CD4-positive, alpha-beta T cell (primary cell): ENCODE measurements around the gene BPIFB2. TPM values are rescaled to one million over a fixed set of nuclear protein-coding genes. Genes with fewer than 3 reads are reported as not detected.
"Not testable (repeated sequence)": the region's sequence is repeated elsewhere in the genome, so short reads cannot be mapped to it uniquely, and the experiment has no call there.

ENCODE experiments used
- ATAC-seq: fragments of 200-7000 bp; cut with Tn5 transposase; one replicate; pipeline ENCODE4 v1.10.0; 2022; ENCODE audit warnings: mild to moderate bottlenecking; ENCODE audit not compliant: poor library complexity
- CTCF ChIA-PET: fragments of 350-600 bp; sonication (Branson Sonifier 250); formaldehyde crosslinking; loops from one replicate; lab custom pipeline; 2021; ENCODE audit warnings: antibody characterized with exemption, inconsistent platforms; lab: Charles Lee
- POLR2A ChIA-PET: fragments of 350-600 bp; sonication (Branson Sonifier 250); formaldehyde crosslinking; loops from one replicate; lab custom pipeline; 2021; ENCODE audit warnings: antibody characterized with exemption, inconsistent platforms; lab: Charles Lee
- DNase-seq, 14 experiments: peaks; one replicate each; pipeline ENCODE4 v3.0.0-alpha.2; 2013 to 2020; ENCODE audit warnings: mixed read lengths in 2 of 14
- H3K27ac ChIP-seq, 2 donors: one replicate each; pipeline versions ENCODE4 v1.5.1 to v1.7.0; 2013; ENCODE audit warnings: low read length in 2 of 2, low read depth in 1 of 2, mild to moderate bottlenecking in 1 of 2
- H3K27me3 ChIP-seq, 2 experiments: 1 replicate in 1 of 2; 2 replicates in 1 of 2; pipeline versions ENCODE4 v1.6.1 to v1.7.0; 2013; ENCODE audit warnings: low read length in 2 of 2, control low read depth in 1 of 2, mild to moderate bottlenecking in 1 of 2, moderate library complexity in 1 of 2; ENCODE audit not compliant: insufficient read depth in 2 of 2, control insufficient read depth in 1 of 2
- H3K36me3 ChIP-seq: one replicate; pipeline ENCODE4 v1.6.1; 2013; ENCODE audit warnings: low read length, control low read depth; ENCODE audit not compliant: insufficient read depth
- H3K4me1 ChIP-seq: one replicate; pipeline ENCODE4 v1.6.1; 2013; ENCODE audit warnings: low read length, control low read depth; ENCODE audit not compliant: insufficient read depth
- H3K4me3 ChIP-seq: one replicate; pipeline ENCODE4 v1.5.1; 2013; ENCODE audit warnings: mild to moderate bottlenecking, low read length, moderate library complexity
- H3K9me3 ChIP-seq, 2 experiments: 1 replicate in 1 of 2; 2 replicates in 1 of 2; pipeline versions ENCODE4 v1.6.1 to v1.7.0; 2013; ENCODE audit warnings: low read length in 2 of 2, mild to moderate bottlenecking in 2 of 2, control low read depth in 1 of 2, moderate library complexity in 1 of 2; ENCODE audit not compliant: control insufficient read depth in 1 of 2, insufficient read depth in 1 of 2
- H3K27ac Mint-ChIP-seq: one replicate; pipeline ENCODE4 v1.8.0; 2020; ENCODE audit warnings: mixed read lengths
- H3K27me3 Mint-ChIP-seq: one replicate; pipeline ENCODE4 v1.8.0; 2021; ENCODE audit warnings: mixed read lengths
- H3K36me3 Mint-ChIP-seq: one replicate; pipeline ENCODE4 v1.8.0; 2021; ENCODE audit warnings: low read depth, mixed read lengths
- H3K4me1 Mint-ChIP-seq: one replicate; pipeline ENCODE4 v1.8.0; 2021; ENCODE audit warnings: low read depth, mixed read lengths
- H3K4me3 Mint-ChIP-seq: one replicate; pipeline ENCODE4 v1.8.0; 2020; ENCODE audit warnings: mild to moderate bottlenecking, mixed read lengths
- H3K9me3 Mint-ChIP-seq: one replicate; pipeline ENCODE4 v1.8.0; 2020; ENCODE audit warnings: mixed read lengths
- CTCF ChIP-seq: fragments of 200-600 bp; IDR thresholded peaks from one replicate; pipeline ENCODE4 v1.8.0; 2022; ENCODE audit warnings: antibody characterized with exemption, mild to moderate bottlenecking
- intact Hi-C, 2 experiments: fragments of 100-400 bp; cut with DNase I in 1 of 2; cut with micrococcal nuclease in 1 of 2; formaldehyde crosslinking; loops; one replicate each; pipeline versions ENCODE4 v1.15.1 to v1.9.0; 2023 to 2025; cut with DNase I, micrococcal nuclease
- total RNA-seq, 174 experiments: library from RNA in 2 of 174; stranded (reverse) in 2 of 174; gene quantifications; one replicate each; pipeline ENCODE4 v1.2.3 and lab custom pipeline; 2021 to 2026

Gene BPIFB2
- total RNA-seq, 2 experiments from 2014 or later: not detected

- intact Hi-C loops: loop anchor here in 1 of 2 experiments (2.0 kb wide), 2 partner anchors 20 to 28 kb away; no protein-coding TSS in a partner anchor
- Histone ChIP-seq H3K4me1 (peaks cover 99% of the 10 kb centered on the region), H3K4me3 (peak overlapping the region; percentile 19), H3K27ac (peak overlapping the region; percentile 87 to 98), H3K27me3 (no peaks in the 10 kb centered on the region), H3K9me3 (peaks cover 16 to 19% of the 10 kb centered on the region in 2 experiments), H3K36me3 (no peaks in the 10 kb centered on the region)
- no peak overlapping the region for H3K27ac Mint-ChIP-seq
- peaks cover 43% of the 10 kb centered on the region for H3K4me1 Mint-ChIP-seq
- ChIA-PET CTCF (interaction anchor here (0.7 to 2.2 kb wide), 5 partner anchors 27 to 183 kb away, joined by 3 to 6 read pairs (median 3); no protein-coding TSS in a partner anchor), POLR2A (interaction anchor here (0.6 to 3.9 kb wide), 15 partner anchors 11 to 1705 kb away, joined by 3 to 31 read pairs (median 4); partner anchors contain the start of genes CBFA2T2, MAPRE1, PIGU and SUN5)
- peaks cover 5% of the 10 kb centered on the region for H3K36me3 Mint-ChIP-seq
- DNase-seq (peak; percentile 58 to 97 (median 76)), ATAC-seq (peak; percentile 66)
- H3K4me3 Mint-ChIP-seq: peak overlapping the region; percentile 61
- H3K9me3 Mint-ChIP-seq: peaks cover 3% of the 10 kb centered on the region
- no peaks in the 10 kb centered on the region for H3K27me3 Mint-ChIP-seq
- no peak for TF ChIP-seq CTCF
Observed at GRCh38 chr20:32972181-32973076, 35.1 kb upstream of the BPIFB2 start.

- intact Hi-C loops: loop anchor here in 1 of 2 experiments (2.0 kb wide), 2 partner anchors 20 to 28 kb away; no protein-coding TSS in a partner anchor
- peak overlapping the region; percentile 19 for H3K4me3 ChIP-seq
Observed at GRCh38 chr20:32973077-32973717, 34.3 kb upstream of the BPIFB2 start.

DNA sequence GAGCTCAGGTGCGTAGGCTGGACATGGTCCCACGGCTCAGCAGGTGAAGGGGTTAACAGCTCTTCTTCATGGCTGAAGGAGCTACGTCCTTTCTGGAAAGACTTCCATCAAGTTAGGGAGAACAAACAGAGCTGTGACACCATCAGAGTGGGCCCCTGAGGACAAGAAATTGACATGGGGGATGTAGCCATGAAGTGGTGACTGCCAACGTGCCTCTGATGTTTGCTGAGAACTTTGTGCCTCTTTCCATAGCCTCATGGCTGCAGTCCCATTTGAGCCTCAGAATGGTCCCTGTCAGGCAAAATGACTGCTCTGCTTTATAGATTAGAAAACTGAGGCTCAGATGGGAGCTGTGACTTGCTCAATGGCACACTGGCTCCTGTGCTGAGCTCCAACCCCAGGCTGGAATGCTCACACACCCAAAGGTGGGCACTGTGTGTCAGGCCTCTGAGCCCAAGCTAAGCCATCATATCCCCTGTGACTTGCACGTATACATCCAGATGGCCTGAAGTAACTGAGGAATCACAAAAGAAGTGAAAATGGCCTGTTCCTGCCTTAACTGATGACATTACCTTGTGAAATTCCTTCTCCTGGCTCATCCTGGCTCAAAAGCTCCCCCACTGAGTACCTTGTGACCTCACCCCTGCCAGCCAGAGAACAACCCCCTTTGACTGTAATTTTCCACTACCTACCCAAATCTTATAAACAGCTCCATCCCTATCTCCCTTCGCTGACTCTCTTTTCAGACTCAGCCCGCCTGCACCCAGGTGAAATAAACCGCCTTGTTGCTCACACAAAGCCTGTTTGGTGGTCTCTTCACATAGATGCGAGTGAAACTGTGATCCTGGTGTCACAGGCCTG, 33.1 kb upstream of the BPIFB2 start:
- ATAC-seq, H3K27ac Mint-ChIP-seq, H3K9me3 Mint-ChIP-seq, H3K36me3 Mint-ChIP-seq, DNase-seq, H3K36me3 ChIP-seq, intact Hi-C loops, H3K27me3 Mint-ChIP-seq, H3K4me3 ChIP-seq, H3K27me3 ChIP-seq: not testable (repeated sequence)
- H3K9me3 ChIP-seq: peaks cover 16 to 26% of the 10 kb centered on the region in 2 experiments
- peaks cover 91% of the 10 kb centered on the region for H3K4me1 ChIP-seq
- H3K27ac ChIP-seq: peak overlapping the region in 1 of 2 donors; percentile 7
- Mint-ChIP-seq H3K4me3 (peak overlapping the region; percentile 30), H3K4me1 (peaks cover 28% of the 10 kb centered on the region)
- ChIA-PET CTCF (interaction anchor here (1.4 kb wide), 1 partner anchor 29 kb away, joined by 3 read pairs; no protein-coding TSS in a partner anchor), POLR2A (interaction anchor here (1.0 to 3.9 kb wide), 3 partner anchors 9 to 29 kb away, joined by 5 to 31 read pairs (median 6); no protein-coding TSS in a partner anchor)

More at GRCh38 chr20:32973077-32973717, 34.3 kb upstream of the BPIFB2 start:
- Histone ChIP-seq H3K27me3 (no peaks in the 10 kb centered on the region), H3K36me3 (no peaks in the 10 kb centered on the region), H3K9me3 (peaks cover 16 to 26% of the 10 kb centered on the region in 2 experiments), H3K4me1 (peaks cover 98% of the 10 kb centered on the region), H3K27ac (peak overlapping the region; percentile 87 to 98)
- no peak for TF ChIP-seq CTCF
- H3K4me1 Mint-ChIP-seq: peaks cover 38% of the 10 kb centered on the region
- no peaks in the 10 kb centered on the region for H3K27me3 Mint-ChIP-seq
- DNase-seq (peak in 2 of 14 experiments; percentile 43 to 54), ATAC-seq (no peak)
- ChIA-PET CTCF (interaction anchor here (0.7 to 1.4 kb wide), 2 partner anchors 27 to 71 kb away, joined by 3 read pairs; no protein-coding TSS in a partner anchor), POLR2A (interaction anchor here (0.6 to 3.9 kb wide), 6 partner anchors 10 to 32 kb away, joined by 3 to 31 read pairs (median 8); partner anchors contain the start of gene SUN5)
- peaks cover 3% of the 10 kb centered on the region for H3K9me3 Mint-ChIP-seq
- H3K27ac Mint-ChIP-seq: no peak overlapping the region
- peaks cover 5% of the 10 kb centered on the region for H3K36me3 Mint-ChIP-seq
- peak overlapping the region; percentile 61 for H3K4me3 Mint-ChIP-seq

DNA sequence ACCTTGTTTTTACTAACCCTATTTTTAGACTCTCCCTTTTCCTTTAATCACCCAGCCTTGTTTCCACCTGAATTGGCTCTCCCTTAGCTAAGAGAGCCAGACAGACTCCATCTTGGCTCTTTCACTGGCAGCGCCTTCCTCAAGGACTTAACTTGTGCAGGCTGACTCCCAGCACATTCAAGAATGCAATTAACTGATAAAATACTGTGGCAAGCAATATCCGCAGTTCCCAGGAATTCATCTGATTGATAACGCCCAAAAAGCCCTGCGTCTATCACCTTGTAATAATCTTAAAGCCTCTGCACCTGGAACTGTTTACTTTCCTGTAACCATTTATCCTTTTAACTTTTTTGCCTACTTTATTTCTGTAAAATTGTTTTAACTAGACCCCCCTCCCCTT, 32.4 kb upstream of the BPIFB2 start:
- H3K27me3 Mint-ChIP-seq, H3K9me3 Mint-ChIP-seq, DNase-seq, H3K27ac ChIP-seq, H3K27me3 ChIP-seq, ATAC-seq, H3K4me3 ChIP-seq, H3K36me3 Mint-ChIP-seq, H3K36me3 ChIP-seq, intact Hi-C loops, H3K27ac Mint-ChIP-seq, CTCF ChIA-PET: not testable (repeated sequence)
- Histone ChIP-seq H3K4me1 (peaks cover 89% of the 10 kb centered on the region), H3K9me3 (peaks cover 16 to 26% of the 10 kb centered on the region in 2 experiments)
- Mint-ChIP-seq H3K4me3 (peak overlapping the region; percentile 30), H3K4me1 (peaks cover 21% of the 10 kb centered on the region)
- POLR2A ChIA-PET: interaction anchor here (2.8 kb wide), 1 partner anchor 9 kb away, joined by 6 read pairs; no protein-coding TSS in a partner anchor
